H54 (cell line): Measurements from ENCODE around the gene FREM1.
"Not testable (repeated sequence)": the region's sequence is repeated elsewhere in the genome, so short reads cannot be mapped to it uniquely, and the experiment has no call there.

Source experiments
- DNase-seq: peaks from one replicate; pipeline ENCODE4 v3.0.0; 2011; ENCODE audit warnings: low spot score, mixed read lengths; ENCODE audit not compliant: insufficient read length
- FAIRE-seq: peaks from 3 replicates; lab custom pipeline; 2011; peaks lifted over from hg19 to GRCh38; lab: Jason Lieb, UNC
- POLR2A ChIP-seq: IDR thresholded peaks from 2 replicates; pipeline ENCODE4 v1.6.1; 2011; ENCODE audit warnings: low read depth, mild to moderate bottlenecking, low read length

FREM1 gene

GRCh38 chr9:14932231-14932630 lies 22.0 kb upstream of the FREM1 start:
- no peak for TF ChIP-seq POLR2A
- no peak for FAIRE-seq
- no peak for DNase-seq

- no peak for FAIRE-seq
- DNase-seq: no peak
- TF ChIP-seq POLR2A: no peak
Measured at GRCh38 chr9:14926941-14927624, 16.9 kb upstream of the FREM1 start.

GRCh38 chr9:14924230-14925219 lies 14.3 kb upstream of the FREM1 start:
- TF ChIP-seq POLR2A: no peak
- no peak for FAIRE-seq
- no peak for DNase-seq

DNA sequence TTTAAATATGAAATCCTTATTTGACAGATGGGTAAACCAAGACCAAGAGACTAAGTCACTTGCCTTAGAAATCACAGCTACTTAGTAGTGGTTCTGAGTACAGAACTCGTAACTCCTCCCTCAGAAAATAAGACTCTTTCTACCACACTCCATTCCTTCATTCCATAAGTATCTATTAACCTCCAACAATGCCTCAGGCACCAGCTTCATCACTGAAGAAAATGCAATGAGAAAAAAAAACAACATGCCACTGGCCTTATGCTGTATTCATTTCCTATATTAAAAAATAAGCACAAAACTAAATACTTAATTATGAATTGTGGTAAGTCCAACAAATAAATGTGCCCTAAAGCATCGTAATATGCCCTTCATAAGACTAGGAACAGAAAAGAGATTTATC lies 13.5 kb upstream of the FREM1 start:
- DNase-seq (no peak), FAIRE-seq (no peak)
- no peak for TF ChIP-seq POLR2A

GRCh38 chr9:14920805-14921204 lies 10.6 kb upstream of the FREM1 start:
- not testable (repeated sequence) for DNase-seq
- FAIRE-seq: peak; percentile 93

DNA sequence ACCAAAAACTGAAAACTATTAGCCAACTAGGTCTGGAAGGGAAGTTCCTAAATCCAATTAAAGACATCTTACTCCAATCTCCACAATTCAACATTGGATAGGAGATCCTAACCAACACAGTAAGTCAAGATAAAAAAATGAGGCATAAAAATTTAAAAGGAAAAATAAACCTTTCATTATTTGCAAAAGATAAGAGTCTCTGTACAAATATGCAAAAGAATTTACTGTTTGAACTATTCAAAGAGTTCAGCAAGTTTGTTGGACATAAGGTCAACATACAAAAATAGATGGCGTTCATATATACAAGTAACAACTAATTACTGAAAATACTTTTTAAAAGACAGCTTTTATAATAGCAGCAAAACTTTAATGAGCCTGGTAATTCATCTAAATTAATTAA lies 3.1 kb upstream of the FREM1 start:
- DNase-seq (no peak), FAIRE-seq (peak; percentile 52)
- TF ChIP-seq POLR2A: no peak

- no peak for DNase-seq
- no peak for FAIRE-seq
- TF ChIP-seq POLR2A: no peak
Measured at GRCh38 chr9:14912859-14913258, 2.6 kb upstream of the FREM1 start.

- FAIRE-seq (no peak), DNase-seq (no peak)
- no peak for TF ChIP-seq POLR2A
Measured at GRCh38 chr9:14911046-14911445, 818 bp upstream of the FREM1 start.

- no peak for TF ChIP-seq POLR2A
- DNase-seq: no peak
- FAIRE-seq: no peak
Measured at GRCh38 chr9:14909601-14909960, 647 bp downstream of the FREM1 start.

DNA sequence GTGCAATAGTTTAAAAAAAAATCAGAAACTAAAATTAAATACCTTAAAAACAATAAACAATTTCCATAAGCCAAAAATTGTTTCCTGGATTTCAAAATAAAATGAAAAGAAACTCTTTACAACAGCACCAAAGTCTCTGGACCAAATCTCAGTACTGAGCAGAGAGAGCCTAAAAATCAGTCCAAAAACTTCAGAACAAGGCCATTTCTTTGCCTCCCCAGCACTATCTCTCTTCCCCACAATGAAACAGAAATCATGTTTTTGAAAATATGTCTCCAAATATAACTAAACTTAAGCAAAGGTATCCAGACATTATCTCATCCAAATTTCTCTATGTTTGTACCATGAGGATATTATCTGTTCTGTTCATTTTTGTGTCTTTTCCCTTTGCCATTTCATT lies 1.0 kb downstream of the FREM1 start:
- FAIRE-seq (no peak), DNase-seq (no peak)
- no peak for TF ChIP-seq POLR2A

DNA sequence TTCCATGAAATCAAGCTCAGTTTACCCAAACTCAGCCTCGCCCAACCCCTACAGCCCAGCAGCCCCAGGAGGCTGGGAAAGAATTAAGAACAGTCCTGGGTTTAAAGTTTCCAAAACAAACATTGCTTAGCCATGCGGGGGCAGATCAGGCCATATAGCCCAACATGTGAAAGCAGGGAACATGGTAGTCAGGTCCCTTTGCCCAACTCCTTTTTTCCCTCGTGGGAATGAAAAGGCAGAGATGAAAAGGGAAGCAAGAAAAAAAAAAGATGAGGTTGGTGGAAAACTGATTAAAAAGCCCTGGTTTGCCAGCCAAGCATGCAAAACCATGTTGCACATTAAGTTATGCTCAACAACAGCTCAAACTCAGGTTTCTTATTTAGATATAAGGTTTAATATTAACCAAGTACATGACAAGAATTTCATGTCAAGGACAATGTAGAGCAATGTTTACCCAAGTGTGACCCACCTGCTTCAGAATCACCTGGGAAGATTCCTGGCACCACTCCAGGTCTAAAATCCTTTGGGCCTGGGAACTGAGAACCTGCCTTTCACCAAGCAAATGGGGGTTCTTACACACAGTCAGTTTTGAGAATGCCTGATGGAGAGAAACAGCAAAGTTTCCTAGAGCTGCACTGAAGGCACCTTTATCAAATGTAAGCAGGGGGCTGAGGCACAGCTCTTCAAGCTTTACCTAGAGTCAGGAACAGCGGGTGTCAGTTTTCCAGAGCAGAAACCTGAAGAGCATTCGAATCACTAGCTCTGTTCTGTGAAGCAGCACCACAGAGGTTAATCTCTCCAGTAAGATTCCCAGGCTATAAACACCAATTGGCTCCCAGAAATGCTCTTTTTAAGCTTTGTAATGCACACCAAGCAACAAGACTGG lies 1.7 kb downstream of the FREM1 start:
- FAIRE-seq (no peak), DNase-seq (no peak)
- no peak for TF ChIP-seq POLR2A

DNA sequence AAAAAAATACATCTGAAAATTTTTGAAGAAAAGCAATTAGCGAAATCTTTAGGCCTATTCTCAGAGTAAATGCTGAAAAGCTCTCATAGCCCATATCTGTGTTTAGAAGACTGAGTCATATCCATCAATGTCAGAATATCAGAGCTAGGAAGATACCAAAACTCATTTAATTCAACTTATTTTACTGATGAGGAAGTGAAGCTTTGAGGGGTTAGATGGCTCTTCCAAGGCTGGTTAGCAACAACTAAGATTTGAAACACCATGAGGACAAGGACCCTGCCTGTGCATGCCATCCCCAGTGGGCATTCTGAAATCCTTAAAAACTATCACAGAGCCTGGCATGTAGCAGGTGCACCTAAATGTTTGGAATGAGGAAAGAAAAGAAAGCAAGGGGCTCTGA lies 2.5 kb downstream of the FREM1 start:
- FAIRE-seq: no peak
- no peak for DNase-seq
- no peak for TF ChIP-seq POLR2A

DNA sequence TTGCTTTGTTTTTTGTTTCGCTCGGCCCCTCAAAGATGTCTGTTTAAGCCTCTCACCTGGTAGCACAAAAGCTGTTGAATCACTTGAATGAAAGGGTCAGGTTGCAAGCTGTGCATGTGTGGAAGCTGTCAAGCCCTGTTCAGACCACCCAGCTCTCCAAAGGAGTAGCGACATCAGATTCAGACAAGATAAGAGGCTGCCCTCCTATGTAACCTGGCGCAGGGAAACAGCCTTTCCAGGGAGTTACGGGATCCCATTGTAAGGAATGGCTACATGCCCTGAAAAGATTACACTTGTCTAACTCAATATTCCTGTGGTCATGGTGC lies 2.9 kb downstream of the FREM1 start:
- no peak for FAIRE-seq
- no peak for TF ChIP-seq POLR2A
- DNase-seq: no peak
